ENCODE measurements around the gene PDE6C. TPM values are rescaled to one million over a fixed set of nuclear protein-coding genes. Genes with fewer than 3 reads are reported as not detected.

Gene PDE6C
- polyA plus RNA-seq, 1 donor (not counting 4 experiments of a cell fraction or from before 2014, with no cell fraction given): not detected

GRCh38 chr10:93672022-93672678, 59.8 kb downstream of the PDE6C start:
- Histone ChIP-seq H3K9ac (ENCODE audit: control insufficient read depth, extremely low read depth, insufficient read depth, low read length) (no peak overlapping the region), H3K9me1 (ENCODE audit: control insufficient read depth, extremely low read depth, insufficient read depth, low read length) (no peaks in the 10 kb centered on the region), H3K4me2 (ENCODE audit: control insufficient read depth, extremely low read depth, insufficient read depth, low read depth, low read length) (no peak overlapping the region), H2AFZ (ENCODE audit: control insufficient read depth, low read length) (no peak overlapping the region), H3K4me3 (ENCODE audit: control insufficient read depth in 2 of 3, extremely low read depth in 1 of 3, insufficient read depth in 2 of 3, low read depth in 1 of 3, low read length in 3 of 3) (no peak overlapping the region), H3K9me3 (ENCODE audit: control insufficient read depth, low read depth, low read length) (no peaks in the 10 kb centered on the region), H3K79me2 (ENCODE audit: control insufficient read depth, insufficient read depth, low read length) (no peaks in the 10 kb centered on the region), H3K36me3 (ENCODE audit: control insufficient read depth in 2 of 2, extremely low read depth in 1 of 2, insufficient read depth in 2 of 2, low read length in 2 of 2) (peaks cover 4 to 11% of the 10 kb centered on the region in 2 experiments), H3K27me3 (ENCODE audit: control insufficient read depth, extremely low read depth, insufficient read depth, low read length) (no peaks in the 10 kb centered on the region), H4K20me1 (ENCODE audit: control insufficient read depth, extremely low read depth, insufficient read depth, low read length) (no peaks in the 10 kb centered on the region), H3K4me1 (ENCODE audit: control insufficient read depth, extremely low read depth, insufficient read depth, low read length) (no peaks in the 10 kb centered on the region), H3K27ac (ENCODE audit: control insufficient read depth, insufficient read depth, low read length) (no peak overlapping the region)
- DNase-seq (ENCODE audit: low read depth, low spot score): no peak
- FAIRE-seq: no peak
- no peak for TF ChIP-seq EZH2 (IDR thresholded peaks at IDR 0.05; ENCODE audit: low read length)
- TF ChIP-seq CTCF (optimal IDR thresholded peaks at IDR 0.05 in 1 of 3, IDR thresholded peaks at IDR 0.05 in 1 of 3, conservative IDR thresholded peaks at IDR 0.05 in 1 of 3; ENCODE audit: extremely low read depth in 1 of 3, insufficient read depth in 2 of 3, low read length in 3 of 3): no peak
- dilution Hi-C loops (cut with MboI; ENCODE audit: extremely low pct_ligation_motif_present, low sequenced_read_pairs): no loop called here

- H3K4me1 ChIP-seq (ENCODE audit: control insufficient read depth, extremely low read depth, insufficient read depth, low read length): no peaks in the 10 kb centered on the region
- H2AFZ ChIP-seq (ENCODE audit: control insufficient read depth, low read length): no peak overlapping the region
- DNase-seq (ENCODE audit: low read depth, low spot score): no peak
- H3K9me1 ChIP-seq (ENCODE audit: control insufficient read depth, extremely low read depth, insufficient read depth, low read length): no peaks in the 10 kb centered on the region
- no peak for TF ChIP-seq EZH2 (IDR thresholded peaks at IDR 0.05; ENCODE audit: low read length)
- TF ChIP-seq CTCF (optimal IDR thresholded peaks at IDR 0.05 in 1 of 3, IDR thresholded peaks at IDR 0.05 in 1 of 3, conservative IDR thresholded peaks at IDR 0.05 in 1 of 3; ENCODE audit: extremely low read depth in 1 of 3, insufficient read depth in 2 of 3, low read length in 3 of 3): no peak
- no peaks in the 10 kb centered on the region for H4K20me1 ChIP-seq (ENCODE audit: control insufficient read depth, extremely low read depth, insufficient read depth, low read length)
- no peaks in the 10 kb centered on the region for H3K27me3 ChIP-seq (ENCODE audit: control insufficient read depth, extremely low read depth, insufficient read depth, low read length)
- peaks cover 8 to 11% of the 10 kb centered on the region in 2 experiments for H3K36me3 ChIP-seq (ENCODE audit: control insufficient read depth in 2 of 2, extremely low read depth in 1 of 2, insufficient read depth in 2 of 2, low read length in 2 of 2)
- dilution Hi-C loops (cut with MboI; ENCODE audit: extremely low pct_ligation_motif_present, low sequenced_read_pairs): no loop called here
- H3K9ac ChIP-seq (ENCODE audit: control insufficient read depth, extremely low read depth, insufficient read depth, low read length): no peak overlapping the region
- no peak for FAIRE-seq
- H3K9me3 ChIP-seq (ENCODE audit: control insufficient read depth, low read depth, low read length): no peaks in the 10 kb centered on the region
- H3K79me2 ChIP-seq (ENCODE audit: control insufficient read depth, insufficient read depth, low read length): no peaks in the 10 kb centered on the region
- no peak overlapping the region for H3K4me2 ChIP-seq (ENCODE audit: control insufficient read depth, extremely low read depth, insufficient read depth, low read depth, low read length)
- H3K4me3 ChIP-seq (ENCODE audit: control insufficient read depth in 2 of 3, extremely low read depth in 1 of 3, insufficient read depth in 2 of 3, low read depth in 1 of 3, low read length in 3 of 3): no peak overlapping the region
- H3K27ac ChIP-seq (ENCODE audit: control insufficient read depth, insufficient read depth, low read length): no peak overlapping the region
Observed at GRCh38 chr10:93672890-93673289, 60.6 kb downstream of the PDE6C start.
